SU-DHL-6 (cell line): Measurements from ENCODE around the gene DNPH1.

Experiments
- CTCF ChIP-seq: fragments of 200-600 bp; sonication (generic); IDR thresholded peaks from one replicate; pipeline ENCODE4 v1.5.1; 2017; ENCODE audit warnings: antibody characterized with exemption, mild to moderate bottlenecking, low read length, moderate library complexity; ENCODE audit not compliant: insufficient read depth, poor library complexity, severe bottlenecking
- EZH2phosphoT487 ChIP-seq: fragments of 200-600 bp; sonication (generic), shearing (Covaris generic); conservative IDR thresholded peaks from 2 replicates; pipeline ENCODE4 v1.6.1; 2018; ENCODE audit warnings: mild to moderate bottlenecking, antibody characterized with exemption, low read length, moderate library complexity, mixed read lengths

GRCh38 chr6:43258807-43259686 lies 29.8 kb upstream of the DNPH1 start:
- no peak for TF ChIP-seq CTCF
- no peak for TF ChIP-seq EZH2phosphoT487
